ENCODE results near the gene SCGB1D1.
"Not testable (repeated sequence)": the region's sequence is repeated elsewhere in the genome, so short reads cannot be mapped to it uniquely, and the experiment has no call there.

The SCGB1D1 gene

DNA sequence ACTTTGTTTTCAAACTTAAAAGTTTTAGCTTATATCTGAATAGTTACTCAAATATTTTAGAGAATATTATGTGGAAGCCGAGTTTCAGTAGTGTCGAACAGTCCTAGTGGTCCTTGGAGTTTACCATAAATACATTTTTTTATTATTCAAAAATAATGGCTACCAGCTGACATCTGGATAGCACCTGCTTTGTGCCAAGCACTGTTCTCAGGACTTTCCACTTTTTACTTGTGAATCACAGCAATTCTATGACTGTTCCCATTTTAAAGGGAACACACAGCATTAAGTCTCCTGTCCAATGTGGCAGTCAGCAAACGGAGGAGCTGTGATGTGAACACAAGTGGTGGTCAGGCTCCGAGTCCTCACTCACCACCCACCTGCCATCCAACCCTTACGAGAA, 14.4 kb downstream of the SCGB1D1 start:
- Histone ChIP-seq H3K36me3 (replicated peaks) (no peaks in the 10 kb centered on the region), H3K27me3 (replicated peaks) (no peaks in the 10 kb centered on the region), H3K4me3 (ENCODE audit: low read depth, low read length) (no peak overlapping the region), H3K27ac (no peak overlapping the region)
- TF ChIP-seq, protein P1, sequence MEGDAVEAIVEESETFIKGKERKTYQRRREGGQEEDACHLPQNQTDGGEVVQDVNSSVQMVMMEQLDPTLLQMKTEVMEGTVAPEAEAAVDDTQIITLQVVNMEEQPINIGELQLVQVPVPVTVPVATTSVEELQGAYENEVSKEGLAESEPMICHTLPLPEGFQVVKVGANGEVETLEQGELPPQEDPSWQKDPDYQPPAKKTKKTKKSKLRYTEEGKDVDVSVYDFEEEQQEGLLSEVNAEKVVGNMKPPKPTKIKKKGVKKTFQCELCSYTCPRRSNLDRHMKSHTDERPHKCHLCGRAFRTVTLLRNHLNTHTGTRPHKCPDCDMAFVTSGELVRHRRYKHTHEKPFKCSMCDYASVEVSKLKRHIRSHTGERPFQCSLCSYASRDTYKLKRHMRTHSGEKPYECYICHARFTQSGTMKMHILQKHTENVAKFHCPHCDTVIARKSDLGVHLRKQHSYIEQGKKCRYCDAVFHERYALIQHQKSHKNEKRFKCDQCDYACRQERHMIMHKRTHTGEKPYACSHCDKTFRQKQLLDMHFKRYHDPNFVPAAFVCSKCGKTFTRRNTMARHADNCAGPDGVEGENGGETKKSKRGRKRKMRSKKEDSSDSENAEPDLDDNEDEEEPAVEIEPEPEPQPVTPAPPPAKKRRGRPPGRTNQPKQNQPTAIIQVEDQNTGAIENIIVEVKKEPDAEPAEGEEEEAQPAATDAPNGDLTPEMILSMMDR (IDR thresholded peaks at IDR 0.05; ENCODE audit: low read depth, low read length, missing control alignments): no peak
- DNase-seq: no peak
- in situ Hi-C loops (cut with HindIII; ENCODE audit: low pct_ligation_motif_present, low sequenced_read_pairs): no loop called here

DNA sequence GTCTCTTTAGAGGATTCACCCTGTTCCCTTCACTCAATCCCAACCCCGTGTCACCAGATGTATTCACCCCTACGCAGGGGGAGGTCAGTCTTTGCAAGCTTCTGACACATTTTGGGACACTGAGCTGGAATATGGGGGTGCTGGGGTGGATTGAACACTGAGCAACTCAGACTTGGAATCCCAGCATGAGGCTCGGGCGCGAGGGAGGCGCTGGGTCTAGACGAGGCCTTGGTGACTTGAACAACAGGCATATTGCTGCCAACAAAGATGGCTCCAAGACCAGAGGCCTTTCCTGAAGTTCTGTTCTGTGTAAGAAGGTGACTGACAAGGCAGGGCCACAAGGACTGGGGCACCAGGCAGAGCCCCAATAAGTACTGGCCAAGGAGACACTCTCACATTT, 15.4 kb downstream of the SCGB1D1 start:
- no peak overlapping the region for H3K27ac ChIP-seq
- no peak for DNase-seq
- H3K36me3 ChIP-seq (replicated peaks): no peaks in the 10 kb centered on the region
- TF ChIP-seq, protein P1 (IDR thresholded peaks at IDR 0.05; ENCODE audit: low read depth, low read length, missing control alignments): no peak
- H3K4me3 ChIP-seq (ENCODE audit: low read depth, low read length): no peak overlapping the region
- in situ Hi-C loops (cut with HindIII; ENCODE audit: low pct_ligation_motif_present, low sequenced_read_pairs): no loop called here
- no peaks in the 10 kb centered on the region for H3K27me3 ChIP-seq (replicated peaks)

DNA sequence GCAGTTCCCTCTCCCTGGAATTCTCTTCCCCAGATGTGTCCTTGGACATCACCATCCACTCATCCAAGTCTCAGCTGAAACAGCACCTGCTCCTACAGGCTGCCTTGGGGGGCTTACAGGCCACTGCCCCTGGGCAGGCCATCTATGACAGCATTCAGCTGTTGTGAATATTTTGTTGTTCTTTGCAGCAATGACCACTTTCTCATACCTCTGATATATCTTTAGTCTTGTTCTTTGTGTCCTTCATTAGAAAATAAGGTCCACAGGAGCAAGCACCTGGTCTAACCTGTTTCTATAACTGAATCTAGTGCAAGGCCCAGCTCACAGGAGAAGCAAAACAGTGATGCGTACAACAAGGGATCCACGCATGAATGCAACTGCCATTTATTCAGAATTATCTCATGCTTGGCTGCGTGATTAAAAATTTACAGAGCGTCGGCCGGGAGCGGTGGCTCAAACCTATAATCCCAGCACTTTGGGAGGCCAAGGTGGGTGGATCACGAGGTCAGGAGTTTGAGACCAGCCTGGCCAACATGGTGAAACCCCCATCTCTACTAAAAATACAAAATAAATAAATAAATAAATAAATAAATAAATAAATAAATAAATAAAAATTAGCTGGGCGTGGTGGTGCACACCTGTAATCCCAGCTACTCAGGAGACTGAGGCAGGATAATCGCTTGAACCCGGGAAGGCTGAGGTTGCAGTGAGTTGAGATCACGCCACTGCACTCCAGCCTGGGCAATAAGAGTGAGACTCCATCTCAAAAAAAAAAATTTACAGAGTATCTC, 16.5 kb downstream of the SCGB1D1 start:
- H3K27ac ChIP-seq; H3K36me3 ChIP-seq (replicated peaks); in situ Hi-C loops (cut with HindIII; ENCODE audit: low pct_ligation_motif_present, low sequenced_read_pairs); H3K27me3 ChIP-seq (replicated peaks); DNase-seq; H3K4me3 ChIP-seq (ENCODE audit: low read depth, low read length): not testable (repeated sequence)

DNA sequence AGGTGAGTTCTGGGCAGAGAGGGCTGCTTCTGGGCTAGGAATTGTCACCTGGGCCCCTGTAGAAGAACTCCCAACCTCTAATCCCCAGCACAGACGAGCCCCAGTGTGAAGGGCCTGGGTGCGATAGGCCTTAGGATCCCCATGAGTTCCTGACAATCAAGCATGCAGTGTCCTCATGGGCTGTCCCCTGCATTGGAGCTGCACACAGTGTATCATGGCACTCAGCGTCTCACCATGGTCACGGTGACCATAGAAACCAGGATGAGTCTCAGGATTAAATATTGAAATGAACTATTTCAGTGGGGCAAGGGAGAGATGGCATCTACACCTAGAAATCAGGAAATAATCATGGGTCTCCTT, 18.7 kb downstream of the SCGB1D1 start:
- H3K36me3 ChIP-seq (replicated peaks): no peaks in the 10 kb centered on the region
- no peak for DNase-seq
- in situ Hi-C loops (cut with HindIII; ENCODE audit: low pct_ligation_motif_present, low sequenced_read_pairs): no loop called here
- H3K27ac ChIP-seq: no peak overlapping the region
- TF ChIP-seq, protein P1 (IDR thresholded peaks at IDR 0.05; ENCODE audit: low read depth, low read length, missing control alignments): no peak
- H3K4me3 ChIP-seq (ENCODE audit: low read depth, low read length): no peak overlapping the region
- H3K27me3 ChIP-seq (replicated peaks): no peaks in the 10 kb centered on the region

DNA sequence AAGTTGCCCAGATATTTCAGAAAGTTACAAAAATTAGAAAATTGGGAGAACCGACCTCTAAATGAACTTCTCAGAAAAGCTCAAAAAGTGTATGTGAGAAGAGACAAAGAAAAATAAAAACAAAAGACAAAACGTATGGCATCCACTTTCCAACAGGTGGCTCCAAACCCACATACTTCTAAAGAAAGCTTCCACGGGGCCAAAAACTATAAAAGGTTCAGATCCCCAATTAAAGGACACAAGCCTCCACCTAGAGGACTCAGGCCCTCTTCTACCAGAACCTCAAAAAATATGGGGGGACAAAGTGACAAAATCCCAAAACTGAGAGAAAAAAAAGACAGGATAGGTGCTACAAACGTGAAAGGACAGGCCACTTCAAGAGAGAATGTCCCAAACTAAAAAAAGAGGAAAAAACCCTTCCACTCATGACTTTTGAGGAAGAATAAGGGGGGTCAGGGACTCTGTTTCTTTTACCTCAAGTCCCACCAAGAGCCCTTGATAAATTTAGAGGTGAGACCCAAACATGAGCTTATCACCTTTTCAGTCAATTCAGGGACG, 27.3 kb downstream of the SCGB1D1 start:
- peaks cover 6% of the 10 kb centered on the region for H3K27me3 ChIP-seq (replicated peaks)
- in situ Hi-C loops (cut with HindIII; ENCODE audit: low pct_ligation_motif_present, low sequenced_read_pairs): no loop called here
- H3K36me3 ChIP-seq (replicated peaks): no peaks in the 10 kb centered on the region
- TF ChIP-seq, protein P1 (IDR thresholded peaks at IDR 0.05; ENCODE audit: low read depth, low read length, missing control alignments): peak; percentile 60
- no peak overlapping the region for H3K27ac ChIP-seq
- DNase-seq: no peak
- no peak overlapping the region for H3K4me3 ChIP-seq (ENCODE audit: low read depth, low read length)

DNA sequence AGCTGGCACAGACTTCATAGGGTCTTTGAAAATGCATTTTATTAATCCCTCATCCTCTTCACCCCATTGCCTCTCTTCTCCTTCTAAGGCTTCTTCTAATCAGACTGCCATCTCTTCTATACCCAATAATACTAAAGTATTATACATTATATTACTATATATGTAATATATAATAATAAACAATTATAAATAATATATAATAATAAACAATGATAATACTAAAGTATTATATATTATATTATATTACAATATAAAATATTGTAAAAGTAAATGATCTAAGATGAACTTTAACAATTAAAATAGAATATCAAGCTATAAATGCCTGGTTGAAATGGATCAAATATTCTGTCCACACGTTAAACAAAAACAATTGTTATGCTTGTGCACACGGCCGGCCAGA, 31.5 kb downstream of the SCGB1D1 start:
- no peak overlapping the region for H3K4me3 ChIP-seq (ENCODE audit: low read depth, low read length)
- no peak for DNase-seq
- no peak overlapping the region for H3K27ac ChIP-seq
- no peaks in the 10 kb centered on the region for H3K27me3 ChIP-seq (replicated peaks)
- in situ Hi-C loops (cut with HindIII; ENCODE audit: low pct_ligation_motif_present, low sequenced_read_pairs): no loop called here
- no peaks in the 10 kb centered on the region for H3K36me3 ChIP-seq (replicated peaks)
- TF ChIP-seq, protein P1 (IDR thresholded peaks at IDR 0.05; ENCODE audit: low read depth, low read length, missing control alignments): no peak

Measured in brain microvascular endothelial cell (primary cell).